ENCODE results near the gene GPR156. TPM values are rescaled to one million over a fixed set of nuclear protein-coding genes. Genes with fewer than 3 reads are reported as not detected.

GPR156 gene
- total and polyA plus RNA-seq, 9 of the 15 experiments (the other 6 are each of a cell fraction or from before 2014, with no cell fraction given): 0.07 to 0.14 (median 0.12) TPM; not detected in 5

GRCh38 chr3:120196333-120196732, 88.7 kb downstream of the GPR156 start:
- H3K79me2 ChIP-seq (ENCODE audit: control insufficient read depth, insufficient read depth, low read length): no peaks in the 10 kb centered on the region
- no peak overlapping the region for H3K4me3 ChIP-seq
- intact Hi-C loops (cut with micrococcal nuclease): no loop called here
- in situ Hi-C loops (cut with MboI): no loop called here
- H3K4me2 ChIP-seq (ENCODE audit: insufficient read depth, low read length): no peak overlapping the region
- ATAC-seq (no peak), FAIRE-seq (no peak), DNase-seq (ENCODE audit: extremely low read depth in 1 of 4, low spot score in 3 of 4) (no peak)
- BruUV-seq (replicated peaks): no TSS peak
- 0% methylated on average over 4 of the region's 4 CpGs for WGBS (ENCODE audit: insufficient coverage, low coverage, missing lambda C conversion rate)
- H3K27ac ChIP-seq (ENCODE audit: extremely low read depth, low read depth, low read length): no peak overlapping the region
- H3K9ac ChIP-seq (ENCODE audit: insufficient read depth in 1 of 2, low read depth in 2 of 2, low read length in 2 of 2): no peak overlapping the region
- TF ChIP-seq CEBPZ (IDR thresholded peaks at IDR 0.05; ENCODE audit: borderline replicate concordance, low read depth, low read length) (no peak), ZFX (CRISPR knock-in tag; IDR thresholded peaks at IDR 0.05) (no peak), ID3 (CRISPR knock-in tag; IDR thresholded peaks at IDR 0.05) (no peak), ID3 (tag; IDR thresholded peaks at IDR 0.05) (no peak), TCF7 (IDR thresholded peaks at IDR 0.05; ENCODE audit: borderline replicate concordance) (no peak), HMG20A (CRISPR knock-in tag; conservative IDR thresholded peaks at IDR 0.05) (no peak), PHB2 (IDR thresholded peaks at IDR 0.05; ENCODE audit: low read depth) (no peak), RFX7 (CRISPR knock-in tag; IDR thresholded peaks at IDR 0.05) (no peak)
- no peaks in the 10 kb centered on the region for H3K36me3 ChIP-seq (ENCODE audit: control insufficient read depth, insufficient read depth, low read length)
- POLR2A ChIA-PET: no interaction called here
- H2AFZ ChIP-seq (ENCODE audit: low read depth, low read length): no peak overlapping the region
- no peaks in the 10 kb centered on the region for H3K9me1 ChIP-seq (ENCODE audit: control insufficient read depth, insufficient read depth, low read length)
- H3K4me1 ChIP-seq (replicated peaks in 1 of 2; ENCODE audit: control insufficient read depth in 2 of 2, insufficient read depth in 2 of 2, low read length in 2 of 2): no peaks in the 10 kb centered on the region
- H4K20me1 ChIP-seq (replicated peaks; ENCODE audit: control insufficient read depth, insufficient read depth, low read length): no peaks in the 10 kb centered on the region
- H3K27me3 ChIP-seq (ENCODE audit: control insufficient read depth in 2 of 2, insufficient read depth in 2 of 2, low read length in 2 of 2): no peaks in the 10 kb centered on the region; a peak in 1 of 5 replicates
- H3K9me3 ChIP-seq (replicated peaks; ENCODE audit: control insufficient read depth, insufficient read depth, low read depth, low read length): no peaks in the 10 kb centered on the region
- CTCF ChIA-PET (ENCODE audit: low intra/inter-chr PET ratio): no interaction called here

Data from K562 (cell line).